DMS79 (cell line): ENCODE results near the gene FAM184B.

Experiments
- DNase-seq: peaks from one replicate; lab custom pipeline; 2025; lab: John Stamatoyannopoulos, UW

The FAM184B gene

DNA sequence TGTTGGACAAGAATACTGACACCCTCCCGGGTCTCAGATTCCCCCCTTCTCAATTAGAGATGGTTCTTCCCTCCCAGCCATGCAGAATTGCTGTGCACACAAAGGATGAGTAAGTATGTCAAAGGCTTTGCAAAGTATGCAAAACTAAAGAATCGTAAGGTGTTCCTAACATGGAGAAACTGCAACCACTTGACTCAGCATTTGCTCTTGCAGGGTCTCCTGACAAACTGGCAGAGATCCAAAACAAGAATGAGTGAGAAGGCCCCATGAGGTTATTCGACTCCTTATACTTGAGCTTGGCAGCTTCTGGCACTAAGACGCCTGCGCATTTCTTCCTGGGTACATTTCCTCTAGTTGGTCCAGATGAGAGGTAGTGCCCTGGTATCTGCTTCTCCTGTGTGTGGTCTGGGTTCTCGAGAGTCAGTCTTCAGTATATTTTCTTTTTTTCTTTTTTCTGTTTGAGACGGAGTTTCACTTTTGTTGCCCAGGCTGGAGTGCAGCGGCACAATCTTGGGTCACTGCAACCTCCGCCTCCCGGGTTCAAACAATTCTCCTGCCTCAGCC is 8.2 kb downstream of the FAM184B start:
- DNase-seq: peak; percentile 67

DNA sequence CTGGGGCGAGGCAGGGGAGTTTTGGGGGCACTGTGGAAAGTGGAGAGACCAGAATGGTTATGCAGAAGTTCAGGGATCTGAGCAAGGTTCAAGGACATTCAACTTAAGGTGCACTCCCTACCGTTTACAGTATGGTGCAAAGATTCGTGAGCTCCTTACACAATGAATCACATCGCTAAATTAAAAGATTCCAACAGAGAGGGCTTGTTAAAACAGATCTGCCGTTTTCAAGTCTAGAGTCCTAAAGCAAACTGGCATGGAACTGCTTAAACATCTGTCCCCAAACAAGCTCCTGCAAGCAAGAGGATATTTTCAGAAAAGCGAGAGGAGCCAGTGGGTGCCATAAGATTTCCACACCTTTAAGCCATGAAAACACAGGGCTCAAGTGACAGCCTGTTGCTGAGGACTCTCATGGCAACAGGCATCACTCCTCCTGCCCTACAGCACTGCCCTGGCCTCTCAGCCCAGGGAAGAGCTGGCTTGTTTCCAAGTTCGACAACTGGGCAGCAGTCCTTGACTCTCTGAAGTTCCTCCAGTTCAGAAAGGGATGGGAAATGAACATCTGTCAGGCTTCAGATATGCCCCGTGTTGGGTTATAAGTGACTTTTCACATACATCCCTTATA is 10.0 kb downstream of the FAM184B start:
- peak; percentile 40 for DNase-seq

DNA sequence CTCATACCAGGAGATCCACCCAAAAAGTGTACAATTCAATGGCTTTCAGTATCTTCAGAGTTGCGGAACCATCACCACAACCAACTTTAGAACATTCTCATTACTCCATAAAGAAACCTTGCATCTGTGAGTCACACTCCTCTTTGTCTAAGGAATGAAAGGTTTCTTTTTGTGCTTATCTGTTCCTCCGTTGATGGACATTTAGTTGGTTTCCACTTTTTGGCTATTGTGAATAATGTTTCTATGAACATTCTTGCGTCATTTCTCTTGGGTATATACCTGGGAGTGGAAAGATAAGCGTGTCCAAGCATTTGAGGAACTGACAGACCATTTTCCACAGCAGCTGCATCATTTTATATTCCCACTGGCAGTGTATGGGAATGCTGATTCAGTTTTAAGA is 10.6 kb downstream of the FAM184B start:
- DNase-seq: no peak

DNA sequence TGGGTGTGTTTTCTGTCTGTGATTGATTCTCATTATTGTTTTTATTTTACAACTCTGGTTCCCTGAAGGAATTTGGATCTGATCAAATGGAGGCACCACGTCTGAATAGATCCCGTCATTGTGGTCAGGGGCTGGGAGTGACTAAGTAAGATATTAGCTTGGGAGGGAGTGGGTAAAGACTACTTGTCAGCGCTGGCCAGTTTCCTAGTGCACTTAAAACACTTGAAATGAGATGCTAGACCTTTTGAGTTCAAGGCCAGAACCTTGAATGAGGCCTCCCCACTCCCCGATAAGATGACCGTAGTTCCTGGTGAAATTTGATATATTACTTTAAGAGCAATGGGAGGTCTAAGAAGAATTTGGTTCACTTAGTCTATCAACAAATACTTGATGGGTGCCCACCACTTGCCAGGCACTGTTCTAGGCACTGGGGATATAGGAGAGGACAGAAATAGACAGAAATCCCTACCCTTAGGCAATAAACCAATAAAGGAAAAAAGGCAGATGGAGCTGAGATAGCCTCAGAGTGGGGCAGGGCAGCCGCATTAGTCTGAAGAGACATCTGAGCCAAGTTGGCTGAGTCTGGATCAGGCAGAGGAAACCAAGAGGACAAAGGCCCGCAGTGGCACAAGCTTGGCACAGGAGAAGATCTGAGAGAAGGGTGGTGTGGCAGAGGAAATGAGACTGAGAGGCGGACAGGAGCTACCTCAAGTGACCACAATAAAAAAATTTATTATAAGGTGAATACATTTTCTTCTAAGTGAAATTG is 11.8 kb downstream of the FAM184B start:
- DNase-seq: no peak

DNA sequence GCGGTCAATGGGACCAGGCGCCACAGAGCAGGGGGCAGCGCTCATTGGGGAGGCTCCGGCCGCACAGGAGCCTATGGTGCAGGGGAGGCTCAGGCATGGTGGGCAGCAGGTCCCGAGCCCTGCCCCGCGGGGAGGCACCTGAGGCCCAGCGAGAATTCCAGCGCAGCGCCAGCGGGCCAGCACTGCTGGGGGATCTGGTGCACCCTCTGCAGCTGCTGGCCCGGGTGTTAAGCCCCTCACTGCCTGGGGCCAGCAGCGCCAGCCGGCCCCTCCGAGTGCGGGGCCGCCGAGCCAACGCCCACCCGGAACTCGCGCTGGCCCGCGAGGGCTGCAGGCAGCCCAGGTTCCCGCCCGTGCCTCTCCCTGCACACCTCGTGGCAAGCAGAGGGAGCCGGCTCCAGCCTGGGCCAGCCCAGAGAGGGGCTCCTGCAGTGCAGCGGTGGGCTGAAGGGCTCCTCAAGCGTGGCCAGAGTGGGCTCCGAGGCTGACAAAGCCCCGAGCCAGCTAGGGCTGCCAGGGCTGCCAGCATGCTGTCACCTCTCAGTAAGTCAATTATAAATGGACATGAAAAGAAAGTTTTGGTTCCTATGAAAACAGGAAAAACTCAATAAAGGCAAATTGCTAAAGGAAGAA is 14.5 kb downstream of the FAM184B start:
- DNase-seq: no peak

DNA sequence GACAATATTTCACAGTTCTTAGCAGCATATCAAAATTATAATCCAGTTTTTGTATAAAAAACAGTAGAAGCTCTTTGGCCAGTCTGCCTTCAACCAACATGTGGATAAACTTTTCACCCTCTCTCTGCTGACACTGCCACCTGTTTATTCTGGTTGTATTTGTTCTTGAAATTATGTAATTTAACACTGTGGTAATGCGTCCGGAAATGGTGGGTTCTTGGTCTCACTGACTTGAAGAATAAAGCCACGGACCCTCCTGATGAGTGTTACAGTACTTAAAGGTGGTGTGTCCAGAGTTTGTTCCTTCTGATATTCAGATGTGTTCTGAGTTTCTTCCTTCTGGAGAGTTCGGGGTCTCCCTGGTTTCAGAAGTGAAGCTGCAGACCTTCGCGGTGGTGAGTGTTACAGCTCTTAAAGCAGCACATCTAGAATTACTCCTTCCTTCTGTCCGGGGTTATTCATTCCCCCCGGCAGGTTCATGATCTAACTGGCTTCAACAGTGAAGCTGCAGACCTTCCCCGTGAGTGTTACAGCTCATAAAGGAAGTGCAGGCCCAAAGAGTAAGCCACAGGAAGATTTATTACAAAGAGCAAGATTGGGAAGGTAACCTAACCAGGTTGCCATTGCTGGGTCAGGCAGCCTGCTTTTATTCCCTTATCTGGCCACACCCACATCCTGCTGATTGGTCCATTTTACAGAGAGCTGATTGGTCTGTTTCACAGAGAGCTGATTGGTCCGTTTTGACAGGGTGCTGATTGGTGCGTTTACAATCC is 15.7 kb downstream of the FAM184B start:
- no peak for DNase-seq

GRCh38 chr4:17763931-17764330 is 17.5 kb downstream of the FAM184B start:
- DNase-seq: no peak

- no peak for DNase-seq
These were observed 18.0 kb downstream of the FAM184B start for GRCh38 chr4:17763416-17763815.

GRCh38 chr4:17762726-17763125 is 18.7 kb downstream of the FAM184B start:
- DNase-seq: no peak

GRCh38 chr4:17761062-17761461 is 20.4 kb downstream of the FAM184B start:
- DNase-seq: no peak

GRCh38 chr4:17760626-17761025 is 20.8 kb downstream of the FAM184B start:
- DNase-seq: no peak

DNA sequence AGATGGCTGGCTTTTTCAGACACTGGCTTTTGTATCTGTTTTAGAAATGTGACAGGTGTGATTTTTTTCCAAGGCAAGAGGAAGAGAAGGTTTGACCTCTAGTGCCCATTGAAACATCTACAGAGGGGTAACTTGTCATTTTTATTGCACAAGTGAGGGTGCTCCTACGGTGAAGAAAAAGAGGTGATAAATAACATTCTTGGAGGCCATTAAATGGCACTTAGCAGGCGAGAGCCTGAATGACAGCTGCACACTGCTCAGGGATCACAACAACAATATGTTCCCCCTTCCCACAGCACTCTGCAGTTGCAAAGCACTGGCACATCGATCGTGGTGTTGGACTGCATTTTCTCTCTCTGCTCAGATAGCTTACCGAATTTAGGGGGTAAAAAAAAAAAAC is 22.9 kb downstream of the FAM184B start:
- DNase-seq: no peak

- DNase-seq: no peak
These were observed 23.8 kb downstream of the FAM184B start for GRCh38 chr4:17757621-17758020.

- DNase-seq: no peak
These were observed 27.8 kb downstream of the FAM184B start for GRCh38 chr4:17753646-17754045.

DNA sequence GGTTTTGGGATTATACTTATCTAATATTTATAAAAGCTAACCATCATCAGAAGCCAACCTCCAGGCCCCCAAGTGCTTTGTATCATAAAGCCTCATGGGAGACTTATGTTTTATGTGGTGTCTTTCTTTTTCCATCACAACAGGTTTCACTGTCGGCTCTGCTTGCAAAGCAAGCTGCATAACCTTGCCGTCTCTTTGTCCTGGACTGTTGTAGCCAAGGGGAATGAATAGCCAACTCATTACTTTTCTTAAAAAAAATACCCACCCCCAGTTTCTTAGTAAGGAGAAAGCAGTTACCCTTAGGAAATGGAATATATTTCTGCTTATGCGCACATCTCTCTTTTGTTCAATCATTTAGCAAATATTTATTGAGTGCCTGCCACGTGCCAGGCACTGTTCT is 40.7 kb downstream of the FAM184B start:
- DNase-seq: no peak

DNA sequence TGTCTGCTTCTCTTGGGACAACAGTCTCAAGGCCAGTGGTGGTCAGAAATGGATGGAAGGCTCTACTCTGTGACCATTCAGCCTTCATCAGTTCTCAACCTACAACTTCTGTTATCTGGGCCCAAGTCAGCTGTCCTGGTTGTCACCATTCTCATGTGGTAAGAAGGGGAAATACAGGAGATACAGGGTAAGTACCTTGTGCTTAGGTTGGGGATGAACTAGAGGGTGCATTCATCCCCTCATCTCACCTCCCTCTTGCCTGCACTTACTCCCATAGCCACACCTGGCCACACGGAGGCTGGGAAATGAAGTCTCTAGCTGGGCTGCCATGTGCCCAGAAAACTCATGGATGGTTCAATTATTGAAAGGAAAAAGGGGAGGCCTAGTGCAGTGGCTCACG is 44.9 kb downstream of the FAM184B start:
- DNase-seq: no peak

- no peak for DNase-seq
These were observed 54.5 kb downstream of the FAM184B start for GRCh38 chr4:17726911-17727310.

DNA sequence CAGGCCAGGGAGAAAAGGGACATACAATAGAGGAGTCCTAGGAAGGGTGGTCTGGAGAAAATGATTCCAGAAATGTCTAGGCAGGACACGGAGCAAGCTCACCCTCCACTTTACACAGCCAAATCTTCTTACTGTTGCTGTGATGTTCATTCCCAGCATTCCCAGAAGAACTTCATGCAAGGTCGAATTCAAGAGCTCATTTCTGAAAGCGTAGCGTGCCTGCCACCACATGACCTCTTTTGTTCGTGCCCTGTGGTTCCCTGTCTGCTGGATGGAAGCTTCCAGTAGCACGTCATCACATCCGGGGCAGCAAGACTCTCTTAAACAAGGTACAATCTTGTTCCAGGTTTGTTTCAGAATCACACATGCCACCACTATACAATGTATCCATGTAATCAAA is 57.8 kb downstream of the FAM184B start:
- DNase-seq: no peak

- no peak for DNase-seq
These were observed 59.1 kb downstream of the FAM184B start for GRCh38 chr4:17722356-17722700.

DNA sequence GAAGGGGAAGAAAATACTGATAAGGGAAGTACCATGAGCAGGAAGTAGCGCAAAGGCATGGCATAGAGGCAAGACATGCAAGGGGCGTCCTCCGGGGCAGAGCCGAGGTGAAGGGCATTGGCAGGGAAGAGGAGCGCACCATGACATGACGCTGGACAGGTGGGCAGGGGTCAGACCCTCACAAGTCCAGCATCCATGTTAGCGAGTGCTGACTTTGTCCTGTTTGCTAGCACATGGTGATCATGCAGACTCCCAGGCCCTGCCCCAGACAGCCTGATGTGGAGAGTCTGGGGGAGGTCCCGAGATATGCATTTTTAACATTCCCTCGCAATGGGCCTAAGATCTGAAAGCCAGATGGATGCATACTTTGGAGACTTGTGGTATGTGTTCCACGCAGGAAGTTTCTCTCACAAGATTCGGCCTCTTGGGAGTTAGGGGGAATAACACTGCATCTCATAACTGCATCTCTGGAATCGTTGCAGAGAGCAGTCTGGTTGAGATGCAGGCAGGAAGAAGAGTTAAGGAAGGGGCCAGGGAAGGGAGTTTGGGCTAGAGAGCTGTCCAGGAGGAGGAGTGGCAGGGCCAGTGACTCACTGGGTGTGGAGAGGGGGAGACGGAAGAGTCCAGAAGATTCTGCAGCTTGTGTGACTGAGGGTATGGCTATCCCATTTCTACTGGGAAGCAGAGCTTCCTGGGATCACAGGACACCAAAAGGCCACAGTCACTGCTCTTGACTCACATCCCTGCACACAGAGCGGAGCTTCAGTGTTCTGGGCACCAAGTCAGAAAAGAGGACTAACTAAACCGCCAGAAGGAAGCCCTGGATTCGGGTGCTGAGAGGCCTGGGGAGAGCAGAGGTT is 59.7 kb downstream of the FAM184B start:
- no peak for DNase-seq

DNA sequence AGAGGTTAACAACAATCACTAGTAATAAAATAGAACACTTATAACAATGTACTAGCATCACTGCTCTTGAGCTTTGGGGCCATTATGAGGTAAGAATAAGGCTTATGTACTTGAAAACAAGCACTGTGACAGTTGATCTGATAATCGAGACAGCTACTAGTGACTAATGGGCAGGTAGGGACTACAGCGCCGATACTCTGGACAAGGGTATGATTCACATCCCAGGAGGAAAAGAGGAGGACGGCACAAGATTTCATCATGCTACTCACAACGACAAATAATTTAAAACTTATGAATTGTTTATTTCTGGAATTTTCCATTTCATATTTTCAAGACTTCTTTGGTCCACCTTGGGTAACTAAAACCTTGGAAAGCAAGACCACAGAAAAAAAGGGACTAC is 62.3 kb downstream of the FAM184B start:
- DNase-seq: no peak
